SK-N-MC (cell line): Measurements from ENCODE around the gene GHRH.

ENCODE experiments used
- EZH2 ChIP-seq: fragments of 200-600 bp; sonication (generic); IDR thresholded peaks from one replicate; pipeline ENCODE4 v1.6.1; 2017; ENCODE audit warnings: antibody characterized with exemption
- FOXP2 ChIP-seq: optimal IDR thresholded peaks from 2 replicates; pipeline ENCODE3; 2011; ENCODE audit warnings: mild to moderate bottlenecking, moderate library complexity; ENCODE audit not compliant: insufficient read depth; ENCODE audit errors: extremely low read length, control extremely low read depth
- POLR2AphosphoS5 ChIP-seq: IDR thresholded peaks from 2 replicates; pipeline ENCODE4 v1.6.1; 2012; ENCODE audit warnings: mild to moderate bottlenecking, low read depth, low read length, borderline replicate concordance

DNA sequence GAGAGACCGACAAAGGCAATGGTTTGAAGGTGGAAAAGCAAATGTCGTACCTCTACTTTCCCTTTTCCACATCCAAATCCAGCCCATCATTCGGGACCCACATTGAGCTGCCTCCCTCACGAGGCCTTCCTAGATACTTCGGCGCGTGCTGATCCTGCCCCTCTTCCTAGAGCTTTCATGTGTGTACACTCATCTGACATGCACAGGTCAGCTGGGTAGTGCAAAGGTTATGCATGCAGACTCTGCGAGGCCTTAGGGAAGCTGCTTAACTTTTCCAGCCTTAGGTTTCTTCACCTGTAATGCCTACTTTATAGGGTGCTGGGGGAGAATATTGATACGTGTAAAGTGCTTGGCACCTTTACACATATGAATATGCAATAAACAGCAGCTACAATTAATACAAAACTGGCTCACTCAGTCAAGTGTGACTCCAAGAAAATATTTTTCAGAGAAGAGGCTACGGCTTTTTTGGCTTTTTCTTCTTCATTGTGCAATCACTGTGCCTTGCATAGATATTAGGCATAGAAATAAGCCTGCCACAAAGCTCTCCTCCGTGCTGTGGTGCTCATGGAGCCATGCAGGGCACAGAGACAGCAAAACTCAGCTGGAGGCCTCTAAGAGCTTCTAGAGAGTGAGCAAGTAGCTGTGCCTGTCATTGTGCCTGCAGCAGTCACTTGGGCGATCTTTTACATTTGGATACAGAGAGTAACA is 24.2 kb upstream of the GHRH start:
- no peak for TF ChIP-seq EZH2
- TF ChIP-seq FOXP2, result no peak
- TF ChIP-seq POLR2AphosphoS5, result no peak
